NB4 (cell line): Measurements from ENCODE around the gene DNAJC8.

Source experiments
- CTCF ChIP-seq: IDR thresholded peaks from one replicate; pipeline ENCODE4 v1.5.1; 2012; ENCODE audit warnings: low read depth, low read length
- MYC ChIP-seq: IDR thresholded peaks from 2 replicates; pipeline ENCODE4 v1.6.1; 2011; ENCODE audit warnings: low read depth, low read length
- POLR2A ChIP-seq: IDR thresholded peaks from 2 replicates; pipeline ENCODE4 v1.6.1; 2011; ENCODE audit warnings: mild to moderate bottlenecking; ENCODE audit not compliant: insufficient read length; ENCODE audit errors: extremely low read depth

DNA sequence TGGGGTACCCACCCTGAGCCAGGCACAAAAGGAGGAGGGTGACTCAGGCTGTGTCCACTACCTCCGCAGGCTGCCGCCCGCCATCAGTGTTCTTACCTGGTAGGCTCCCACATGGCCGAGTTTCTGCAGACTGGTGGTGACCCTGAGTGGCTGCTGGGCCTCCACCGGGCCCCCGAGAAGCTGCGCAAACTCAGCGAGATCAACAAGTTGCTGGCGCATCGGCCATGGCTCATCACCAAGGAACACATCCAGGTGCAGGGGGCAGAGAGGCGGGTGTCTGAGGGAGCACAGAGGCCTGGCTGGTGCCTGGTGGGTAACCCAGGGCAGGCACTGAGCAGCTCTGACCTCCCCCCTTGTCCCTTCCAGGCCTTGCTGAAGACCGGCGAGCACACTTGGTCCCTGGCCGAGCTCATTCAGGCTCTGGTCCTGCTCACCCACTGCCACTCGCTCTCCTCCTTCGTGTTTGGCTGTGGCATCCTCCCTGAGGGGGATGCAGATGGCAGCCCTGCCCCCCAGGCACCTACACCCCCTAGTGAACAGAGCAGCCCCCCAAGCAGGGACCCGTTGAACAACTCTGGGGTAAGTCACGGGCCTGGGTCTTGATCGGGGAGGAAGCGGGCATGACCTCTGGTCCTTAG, 39.5 kb upstream of the DNAJC8 start:
- no peak for TF ChIP-seq CTCF
- TF ChIP-seq POLR2A: no peak
- no peak for TF ChIP-seq MYC
